Activated T-cell treated with anti-CD3 and anti-CD28 coated beads for 4 hours (primary cell): ENCODE results near the gene DAZ2.
"Not testable (repeated sequence)": the region's sequence is repeated elsewhere in the genome, so short reads cannot be mapped to it uniquely, and the experiment has no call there.

Experiments used
- DNase-seq: peaks from one replicate; pipeline ENCODE4 v3.0.0-alpha.2; 2020

DAZ2 gene, protein sequence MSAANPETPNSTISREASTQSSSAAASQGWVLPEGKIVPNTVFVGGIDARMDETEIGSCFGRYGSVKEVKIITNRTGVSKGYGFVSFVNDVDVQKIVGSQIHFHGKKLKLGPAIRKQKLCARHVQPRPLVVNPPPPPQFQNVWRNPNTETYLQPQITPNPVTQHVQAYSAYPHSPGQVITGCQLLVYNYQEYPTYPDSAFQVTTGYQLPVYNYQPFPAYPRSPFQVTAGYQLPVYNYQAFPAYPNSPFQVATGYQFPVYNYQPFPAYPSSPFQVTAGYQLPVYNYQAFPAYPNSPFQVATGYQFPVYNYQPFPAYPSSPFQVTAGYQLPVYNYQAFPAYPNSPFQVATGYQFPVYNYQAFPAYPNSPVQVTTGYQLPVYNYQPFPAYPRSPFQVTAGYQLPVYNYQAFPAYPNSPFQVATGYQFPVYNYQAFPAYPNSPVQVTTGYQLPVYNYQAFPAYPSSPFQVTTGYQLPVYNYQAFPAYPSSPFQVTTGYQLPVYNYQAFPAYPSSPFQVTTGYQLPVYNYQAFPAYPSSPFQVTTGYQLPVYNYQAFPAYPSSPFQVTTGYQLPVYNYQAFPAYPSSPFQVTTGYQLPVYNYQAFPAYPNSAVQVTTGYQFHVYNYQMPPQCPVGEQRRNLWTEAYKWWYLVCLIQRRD

DNA sequence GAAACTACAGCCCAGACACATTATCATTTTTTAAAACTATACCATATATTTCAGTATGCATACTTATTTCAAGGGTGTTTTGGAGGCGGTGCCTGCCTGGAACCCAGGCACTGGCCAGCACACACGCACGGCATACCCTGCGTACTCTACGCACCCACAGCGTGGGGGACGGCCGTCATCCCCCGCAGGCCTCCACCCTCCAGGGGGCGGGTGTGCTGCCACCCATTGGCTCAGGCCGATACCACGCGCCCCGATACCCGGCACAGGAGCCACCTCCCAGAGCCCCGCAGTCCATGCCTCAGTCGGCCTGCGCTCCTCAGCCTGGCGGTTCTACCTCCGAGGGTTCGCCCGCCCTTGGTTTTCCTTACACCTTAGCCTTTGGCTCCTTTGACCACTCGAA lies at the start of gene DAZ2:
DAZ2 (plus strand) TSS at position 301 of the 400 bp plus-strand sequence. CDS start 208 bp downstream, outside the sequence.
- not testable (repeated sequence) for DNase-seq

DNA sequence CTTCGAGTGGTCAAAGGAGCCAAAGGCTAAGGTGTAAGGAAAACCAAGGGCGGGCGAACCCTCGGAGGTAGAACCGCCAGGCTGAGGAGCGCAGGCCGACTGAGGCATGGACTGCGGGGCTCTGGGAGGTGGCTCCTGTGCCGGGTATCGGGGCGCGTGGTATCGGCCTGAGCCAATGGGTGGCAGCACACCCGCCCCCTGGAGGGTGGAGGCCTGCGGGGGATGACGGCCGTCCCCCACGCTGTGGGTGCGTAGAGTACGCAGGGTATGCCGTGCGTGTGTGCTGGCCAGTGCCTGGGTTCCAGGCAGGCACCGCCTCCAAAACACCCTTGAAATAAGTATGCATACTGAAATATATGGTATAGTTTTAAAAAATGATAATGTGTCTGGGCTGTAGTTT lies 20.4 kb upstream of the DAZ2 start, which contains the start of gene DAZ1:
DAZ1 (minus strand) TSS at position 101 of the 400 bp plus-strand sequence. CDS start 208 bp downstream, outside the sequence.
- not testable (repeated sequence) for DNase-seq

DNA sequence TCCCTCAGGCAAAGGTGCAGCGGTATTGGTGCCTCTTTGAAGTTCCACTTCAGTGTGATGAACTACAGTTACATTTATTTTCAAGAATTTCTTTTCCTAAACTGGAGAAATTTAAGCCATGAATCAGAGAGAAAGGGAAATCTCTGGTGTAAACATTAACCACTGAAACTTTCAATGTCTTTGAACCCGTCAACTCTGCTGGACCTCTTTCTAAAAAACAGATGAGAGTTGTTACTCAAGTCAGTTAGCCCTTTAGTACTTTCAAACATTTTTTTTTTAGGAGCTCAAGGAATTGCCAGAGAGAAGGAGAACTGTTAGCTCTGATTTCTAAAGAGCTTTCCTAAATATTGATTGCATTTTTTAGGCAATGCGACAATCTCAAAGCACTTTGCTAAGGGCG lies 11.9 kb upstream of the DAZ2 start:
- not testable (repeated sequence) for DNase-seq

DNA sequence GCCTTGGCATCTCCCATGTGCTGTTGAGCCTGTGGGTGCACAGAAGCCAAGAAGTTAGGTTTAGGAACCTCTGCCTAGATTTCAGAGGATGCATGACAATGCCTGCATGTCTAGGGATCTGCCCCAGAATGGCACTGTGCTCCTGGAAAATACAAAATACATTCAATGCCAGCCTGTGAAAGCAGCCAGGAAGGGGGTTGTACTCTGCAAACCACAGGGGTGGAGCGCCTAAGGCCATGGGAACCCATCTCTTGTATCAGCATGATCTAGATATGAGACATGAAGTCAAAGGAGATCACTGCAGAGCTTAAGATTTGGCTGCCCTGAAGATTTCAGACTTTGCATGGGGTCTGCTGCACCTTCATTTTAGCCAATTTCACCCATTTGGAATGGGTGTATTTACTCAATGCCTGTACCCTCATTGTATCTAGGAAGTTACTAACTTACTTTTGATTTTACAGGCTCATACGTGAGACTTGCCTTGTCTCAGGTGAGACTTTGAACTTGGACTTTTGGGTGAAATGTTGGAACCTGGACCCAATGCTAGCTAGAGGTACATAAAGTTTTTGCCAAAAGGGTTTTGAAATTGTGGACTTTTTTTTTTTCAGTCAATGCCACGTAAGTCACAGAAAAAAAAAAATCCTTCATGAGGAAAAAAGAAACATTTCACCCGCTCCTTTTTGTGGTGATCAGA lies 9.4 kb upstream of the DAZ2 start:
- DNase-seq = not testable (repeated sequence)

DNA sequence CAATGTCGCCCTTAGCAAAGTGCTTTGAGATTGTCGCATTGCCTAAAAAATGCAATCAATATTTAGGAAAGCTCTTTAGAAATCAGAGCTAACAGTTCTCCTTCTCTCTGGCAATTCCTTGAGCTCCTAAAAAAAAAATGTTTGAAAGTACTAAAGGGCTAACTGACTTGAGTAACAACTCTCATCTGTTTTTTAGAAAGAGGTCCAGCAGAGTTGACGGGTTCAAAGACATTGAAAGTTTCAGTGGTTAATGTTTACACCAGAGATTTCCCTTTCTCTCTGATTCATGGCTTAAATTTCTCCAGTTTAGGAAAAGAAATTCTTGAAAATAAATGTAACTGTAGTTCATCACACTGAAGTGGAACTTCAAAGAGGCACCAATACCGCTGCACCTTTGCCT lies 8.7 kb upstream of the DAZ2 start:
- DNase-seq = not testable (repeated sequence)
